Fibroblast of lung (primary cell): ENCODE results near the gene TIMELESS. TPM values are rescaled to one million over a fixed set of nuclear protein-coding genes. Genes with fewer than 3 reads are reported as not detected.
A peak's percentile ranks its signal among the peaks of the same experiment; 100 is the strongest.

Experiments used
- DNase-seq, 2 donors: peaks; one replicate each; pipeline versions ENCODE4 v3.0.0 to v3.0.0-alpha.2; 2010; ENCODE audit warnings: low read depth in 2 of 2
- H2AFZ ChIP-seq: 2 replicates; pipeline ENCODE4 v1.5.1; 2012; ENCODE audit warnings: low read length, control low read depth, inconsistent platforms
- H3K27ac ChIP-seq: 2 replicates; pipeline ENCODE4 v1.5.1; 2011; ENCODE audit warnings: low read length, control low read depth; ENCODE audit not compliant: insufficient read depth
- H3K27me3 ChIP-seq: 2 replicates; pipeline ENCODE4 v1.5.1; 2011; ENCODE audit warnings: mild to moderate bottlenecking, low read length; ENCODE audit not compliant: control insufficient read depth, insufficient read depth
- H3K36me3 ChIP-seq: 2 replicates; pipeline ENCODE4 v1.5.1; 2011; ENCODE audit warnings: low read length; ENCODE audit not compliant: control insufficient read depth, insufficient read depth
- H3K4me1 ChIP-seq: 2 replicates; pipeline ENCODE4 v1.5.1; 2011; ENCODE audit warnings: low read length; ENCODE audit not compliant: control insufficient read depth, insufficient read depth; ENCODE audit errors: extremely low read depth
- H3K4me2 ChIP-seq: 2 replicates; pipeline ENCODE4 v1.5.1; 2011; ENCODE audit warnings: low read length, control low read depth; ENCODE audit not compliant: insufficient read depth; ENCODE audit errors: extremely low read depth
- H3K4me3 ChIP-seq, 4 experiments: fragments of 200-600 bp in 1 of 4; sonication (generic) in 1 of 4; replicated peaks in 1 of 4; 2 replicates each; pipeline ENCODE4 v1.5.1; 2011 to 2016; ENCODE audit warnings: low read length in 4 of 4, low read depth in 3 of 4, mild to moderate bottlenecking in 3 of 4, control low read depth in 2 of 4, inconsistent platforms in 1 of 4, mixed read lengths in 1 of 4; ENCODE audit not compliant: insufficient read depth in 1 of 4; ENCODE audit errors: control extremely low read depth in 1 of 4
- H3K79me2 ChIP-seq: 2 replicates; pipeline ENCODE4 v1.5.1; 2012; ENCODE audit warnings: mild to moderate bottlenecking, low read length, inconsistent platforms; ENCODE audit not compliant: control insufficient read depth, insufficient read depth
- H3K9ac ChIP-seq: 2 replicates; pipeline ENCODE4 v1.5.1; 2011; ENCODE audit warnings: mild to moderate bottlenecking, low read length, control low read depth; ENCODE audit not compliant: insufficient read depth
- H3K9me3 ChIP-seq: 2 replicates; pipeline ENCODE4 v1.5.1; 2012; ENCODE audit warnings: low read depth, low read length; ENCODE audit not compliant: control insufficient read depth, insufficient read depth
- H4K20me1 ChIP-seq: 2 replicates; pipeline ENCODE4 v1.5.1; 2011; ENCODE audit warnings: low read length; ENCODE audit not compliant: control insufficient read depth, insufficient read depth; ENCODE audit errors: extremely low read depth
- CTCF ChIP-seq, 2 donors: IDR thresholded peaks in 1 of 2; conservative IDR thresholded peaks in 1 of 2; 1 replicate in 1 of 2; 2 replicates in 1 of 2; pipeline ENCODE4 v1.5.1; 2011 to 2012; ENCODE audit warnings: low read length in 2 of 2, control low read depth in 1 of 2, inconsistent platforms in 1 of 2, low read depth in 1 of 2, mild to moderate bottlenecking in 1 of 2
- EZH2 ChIP-seq: IDR thresholded peaks from 2 replicates; pipeline ENCODE4 v1.5.1; 2012; ENCODE audit warnings: low read length, control low read depth, mild to moderate bottlenecking; ENCODE audit errors: missing control alignments
- polyA plus RNA-seq, 2 donors: library from polyadenylated mRNA; depleted of rRNA in 1 of 2; stranded (reverse) in 1 of 2; unstranded in 1 of 2; fragments of >200 nt; gene quantifications; 2 replicates each; pipeline ENCODE4 v1.2.1, GENCODE V29; 2011 to 2012; ENCODE audit warnings: missing spikeins in 1 of 2
- total RNA-seq: library from RNA; depleted of rRNA; stranded (reverse); fragments of >200 nt; gene quantifications from 2 replicates; pipeline ENCODE4 v1.2.1, GENCODE V29; 2014

TIMELESS gene
- total and polyA plus RNA-seq, 2 donors (not counting 1 experiment from before 2014, with no cell fraction given) = 1.2 to 5.9 TPM

GRCh38 chr12:56476143-56476542 is 26.9 kb upstream of the TIMELESS start:
- no peak overlapping the region for H3K27ac ChIP-seq
- H3K4me2 ChIP-seq = no peak overlapping the region
- H3K4me1 ChIP-seq = no peaks in the 10 kb centered on the region
- no peaks in the 10 kb centered on the region for H3K9me3 ChIP-seq
- no peak overlapping the region for H3K4me3 ChIP-seq
- H3K27me3 ChIP-seq = no peaks in the 10 kb centered on the region
- H3K9ac ChIP-seq = no peak overlapping the region
- H4K20me1 ChIP-seq = no peaks in the 10 kb centered on the region
- TF ChIP-seq CTCF (conservative IDR thresholded peaks at IDR 0.05 in 1 of 2, IDR thresholded peaks at IDR 0.05 in 1 of 2; ENCODE audit: low read depth in 1 of 2, low read length in 2 of 2) = no peak
- no peak overlapping the region for H2AFZ ChIP-seq
- H3K36me3 ChIP-seq = no peaks in the 10 kb centered on the region
- no peaks in the 10 kb centered on the region for H3K79me2 ChIP-seq
- DNase-seq = no peak

- H3K4me3 ChIP-seq = no peak overlapping the region
- H3K27ac ChIP-seq = no peak overlapping the region
- no peak for DNase-seq
- no peaks in the 10 kb centered on the region for H3K36me3 ChIP-seq
- no peaks in the 10 kb centered on the region for H4K20me1 ChIP-seq
- H3K9me3 ChIP-seq = no peaks in the 10 kb centered on the region
- H3K4me1 ChIP-seq = peaks cover under 1% of the 10 kb centered on the region
- H3K79me2 ChIP-seq = peaks cover under 1% of the 10 kb centered on the region
- no peak overlapping the region for H2AFZ ChIP-seq
- no peaks in the 10 kb centered on the region for H3K27me3 ChIP-seq
- no peak overlapping the region for H3K4me2 ChIP-seq
- no peak overlapping the region for H3K9ac ChIP-seq
- no peak for TF ChIP-seq CTCF (conservative IDR thresholded peaks at IDR 0.05 in 1 of 2, IDR thresholded peaks at IDR 0.05 in 1 of 2; ENCODE audit: low read depth in 1 of 2, low read length in 2 of 2)
These were observed 25.2 kb upstream of the TIMELESS start for GRCh38 chr12:56474389-56474788.

- Histone ChIP-seq H3K27ac (peak overlapping the region; percentile 83), H4K20me1 (no peaks in the 10 kb centered on the region), H3K4me1 (peaks cover 4% of the 10 kb centered on the region), H3K4me3 (peak overlapping the region; percentile 83 to 99 (median 93)), H3K4me2 (peak overlapping the region; percentile 92), H2AFZ (no peak overlapping the region), H3K27me3 (no peaks in the 10 kb centered on the region), H3K36me3 (no peaks in the 10 kb centered on the region), H3K79me2 (peaks cover 10% of the 10 kb centered on the region), H3K9ac (peak overlapping the region; percentile 74), H3K9me3 (no peaks in the 10 kb centered on the region)
- no peak for DNase-seq
- TF ChIP-seq CTCF (conservative IDR thresholded peaks at IDR 0.05 in 1 of 2, IDR thresholded peaks at IDR 0.05 in 1 of 2; ENCODE audit: low read depth in 1 of 2, low read length in 2 of 2) (no peak), EZH2 (no peak)
These were observed 20.0 kb upstream of the TIMELESS start for GRCh38 chr12:56469007-56469930.
